ENCODE measurements around the gene TOP3B.

The TOP3B gene

DNA sequence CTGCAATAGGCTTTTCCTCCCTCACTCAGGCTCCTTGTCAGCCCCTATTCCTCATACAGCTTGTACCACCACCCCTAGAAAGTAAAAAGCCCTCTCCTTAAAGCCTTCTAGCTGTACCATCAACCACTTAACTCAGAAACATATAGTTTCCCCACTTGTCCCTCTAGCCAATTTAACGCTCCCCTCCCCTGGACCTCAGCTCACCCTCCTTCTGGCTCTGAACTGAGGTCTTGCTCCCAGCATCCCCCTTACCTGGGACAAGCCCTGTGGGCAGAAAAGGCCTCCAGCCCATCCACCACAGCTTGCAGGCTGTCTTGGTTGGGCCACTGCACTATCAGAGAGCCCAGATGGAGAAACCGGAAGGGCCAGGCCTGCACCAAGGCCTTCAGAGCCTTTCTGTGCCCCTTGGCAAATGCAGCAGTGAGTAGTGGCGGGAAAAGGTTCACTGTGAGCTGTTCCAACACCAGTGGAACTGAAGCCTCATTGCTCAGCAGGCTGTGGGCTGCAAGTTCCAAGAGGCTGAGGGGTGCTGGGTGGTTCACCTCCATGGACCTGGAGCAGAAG is 12.4 kb upstream of the TOP3B start:
- ChIA-PET CTCF (interaction anchor here (1.4 to 1.7 kb wide), 3 partner anchors 10 to 42 kb away, joined by 4 to 8 read pairs (median 4); partner anchors contain the start of gene PPM1F), POLR2A (no interaction called here)
- DNase-seq (ENCODE audit: extremely low spot score) = no peak
- TF ChIP-seq, protein P1, sequence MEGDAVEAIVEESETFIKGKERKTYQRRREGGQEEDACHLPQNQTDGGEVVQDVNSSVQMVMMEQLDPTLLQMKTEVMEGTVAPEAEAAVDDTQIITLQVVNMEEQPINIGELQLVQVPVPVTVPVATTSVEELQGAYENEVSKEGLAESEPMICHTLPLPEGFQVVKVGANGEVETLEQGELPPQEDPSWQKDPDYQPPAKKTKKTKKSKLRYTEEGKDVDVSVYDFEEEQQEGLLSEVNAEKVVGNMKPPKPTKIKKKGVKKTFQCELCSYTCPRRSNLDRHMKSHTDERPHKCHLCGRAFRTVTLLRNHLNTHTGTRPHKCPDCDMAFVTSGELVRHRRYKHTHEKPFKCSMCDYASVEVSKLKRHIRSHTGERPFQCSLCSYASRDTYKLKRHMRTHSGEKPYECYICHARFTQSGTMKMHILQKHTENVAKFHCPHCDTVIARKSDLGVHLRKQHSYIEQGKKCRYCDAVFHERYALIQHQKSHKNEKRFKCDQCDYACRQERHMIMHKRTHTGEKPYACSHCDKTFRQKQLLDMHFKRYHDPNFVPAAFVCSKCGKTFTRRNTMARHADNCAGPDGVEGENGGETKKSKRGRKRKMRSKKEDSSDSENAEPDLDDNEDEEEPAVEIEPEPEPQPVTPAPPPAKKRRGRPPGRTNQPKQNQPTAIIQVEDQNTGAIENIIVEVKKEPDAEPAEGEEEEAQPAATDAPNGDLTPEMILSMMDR (IDR thresholded peaks at IDR 0.05; ENCODE audit: control extremely low read depth, extremely low read depth, low read depth, missing control alignments) = no peak

DNA sequence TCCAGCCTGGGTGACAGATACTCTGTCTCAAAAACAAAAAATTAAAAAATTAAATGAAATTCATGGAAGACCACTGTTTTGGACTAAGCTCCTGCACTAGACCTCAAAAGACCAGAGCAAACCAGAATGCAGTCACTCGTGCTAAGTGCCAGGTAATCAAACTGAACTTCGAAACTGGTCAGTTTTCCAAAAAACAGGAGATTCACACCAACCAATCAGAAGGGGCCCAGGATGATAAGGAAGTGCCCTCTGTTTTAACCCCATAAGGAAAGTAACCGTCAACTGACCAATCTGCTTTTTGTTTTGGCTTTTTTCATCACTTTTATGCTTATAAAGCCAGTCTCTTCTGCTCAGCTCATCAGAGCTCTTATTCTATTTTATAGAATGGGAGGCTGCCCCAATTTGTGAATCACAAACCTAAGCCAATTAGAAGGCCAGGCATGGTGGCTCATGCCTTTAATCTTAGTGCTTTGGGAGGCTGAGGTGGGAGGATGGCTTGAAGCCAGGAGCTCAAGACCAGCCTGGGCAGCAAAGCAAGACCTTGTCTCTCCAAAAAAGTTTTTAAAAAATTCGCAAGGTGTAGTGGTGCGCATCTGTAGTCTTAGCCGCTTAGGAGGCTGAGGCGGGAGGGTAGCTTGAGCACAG is 10.1 kb upstream of the TOP3B start:
- TF ChIP-seq, protein P1 (IDR thresholded peaks at IDR 0.05; ENCODE audit: control extremely low read depth, extremely low read depth, low read depth, missing control alignments) = no peak
- ChIA-PET CTCF (interaction anchor here (0.7 to 1.1 kb wide), 3 partner anchors 10 to 119 kb away, joined by 3 read pairs; no protein-coding TSS in a partner anchor), POLR2A (no interaction called here)
- DNase-seq (ENCODE audit: extremely low spot score) = no peak

DNA sequence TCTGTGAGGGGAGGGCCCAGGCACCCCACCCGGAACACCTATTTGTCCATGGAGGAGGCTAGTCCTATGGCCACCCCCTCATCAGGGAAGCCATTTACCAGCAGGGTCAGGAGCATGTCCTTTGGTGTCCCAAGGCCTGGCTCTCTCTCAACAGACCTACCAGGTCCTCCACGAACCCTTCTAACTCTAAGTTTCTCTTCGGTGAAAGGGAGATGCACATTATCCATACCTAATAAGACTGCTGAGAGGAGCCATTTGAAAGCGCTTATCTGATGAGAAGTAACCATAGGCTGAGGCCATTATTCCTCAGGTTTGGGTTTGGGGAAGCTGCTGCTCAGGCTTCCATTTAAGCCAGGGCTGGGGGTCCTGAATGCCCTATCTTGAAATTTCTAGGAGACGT is 9.2 kb upstream of the TOP3B start:
- TF ChIP-seq, protein P1 (IDR thresholded peaks at IDR 0.05; ENCODE audit: control extremely low read depth, extremely low read depth, low read depth, missing control alignments) = no peak
- CTCF ChIA-PET = interaction anchor here (1.1 to 1.5 kb wide), 2 partner anchors 10 to 32 kb away, joined by 3 read pairs; no protein-coding TSS in a partner anchor
- DNase-seq (ENCODE audit: extremely low spot score) = peak; percentile 6
- POLR2A ChIA-PET = no interaction called here

DNA sequence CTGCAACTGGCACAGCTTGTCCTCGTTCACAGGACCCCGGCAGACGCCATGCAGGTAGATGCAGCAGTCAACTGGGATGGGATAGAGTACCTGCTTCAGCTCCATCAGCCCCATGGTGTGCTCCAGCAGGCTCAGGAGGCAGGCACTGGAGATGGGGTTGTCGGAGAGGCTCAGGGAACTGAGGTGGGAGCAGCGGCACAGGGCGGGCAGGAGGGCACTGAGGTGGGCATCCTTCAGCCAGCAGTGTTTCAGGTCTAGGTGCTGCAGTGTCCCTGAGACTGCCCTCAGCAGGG is 8.7 kb upstream of the TOP3B start:
- ChIA-PET CTCF (interaction anchor here (0.7 to 1.5 kb wide), 2 partner anchors 11 to 19 kb away, joined by 3 to 4 read pairs; no protein-coding TSS in a partner anchor), POLR2A (no interaction called here)
- TF ChIP-seq, protein P1 (IDR thresholded peaks at IDR 0.05; ENCODE audit: control extremely low read depth, extremely low read depth, low read depth, missing control alignments) = no peak
- no peak for DNase-seq (ENCODE audit: extremely low spot score)

DNA sequence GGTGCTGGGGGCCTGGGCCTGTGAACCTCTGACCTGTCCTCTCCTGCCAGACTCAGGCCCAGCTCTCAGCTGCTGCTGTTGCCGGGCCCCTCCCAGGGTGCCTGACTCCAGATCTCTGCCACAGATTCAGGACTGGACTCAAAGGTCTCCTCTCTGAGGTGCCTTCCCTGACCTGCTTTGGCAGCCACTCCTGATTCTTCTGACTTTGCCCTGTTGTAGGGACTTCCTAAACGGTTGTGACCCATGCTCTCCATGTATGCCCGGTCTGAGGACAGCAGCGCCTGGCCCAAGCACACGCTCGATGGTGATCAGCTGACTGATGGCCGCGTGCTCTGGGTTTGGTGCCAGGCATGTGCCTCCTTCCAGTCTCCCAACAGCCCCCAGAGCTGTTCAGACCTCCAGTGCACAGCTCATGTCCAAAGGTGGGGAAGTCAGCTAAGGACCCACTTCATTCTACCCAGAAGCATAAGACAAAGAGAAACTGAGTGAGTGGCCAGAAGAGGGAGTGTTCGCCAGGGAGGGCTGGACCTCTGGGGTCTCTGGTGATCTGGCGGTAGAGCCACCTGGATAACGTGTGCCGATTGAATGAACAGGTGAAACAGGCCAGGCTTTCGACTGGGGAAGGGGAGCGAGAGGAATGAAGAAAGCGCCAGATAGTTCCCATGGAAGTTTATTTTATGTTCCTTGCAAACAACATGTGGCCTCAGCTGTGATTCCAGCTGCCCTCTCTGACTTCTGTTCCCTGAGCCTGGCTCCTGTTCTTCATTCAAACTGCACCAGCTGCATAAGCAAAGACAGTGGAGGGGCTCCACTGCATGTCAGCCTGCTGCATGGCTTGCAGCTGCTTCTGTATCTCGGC is 8.1 kb upstream of the TOP3B start:
- CTCF ChIA-PET = interaction anchor here (0.7 to 1.5 kb wide), 2 partner anchors 11 to 18 kb away, joined by 3 to 4 read pairs; no protein-coding TSS in a partner anchor
- no peak for DNase-seq (ENCODE audit: extremely low spot score)
- POLR2A ChIA-PET = no interaction called here
- TF ChIP-seq, protein P1 (IDR thresholded peaks at IDR 0.05; ENCODE audit: control extremely low read depth, extremely low read depth, low read depth, missing control alignments) = no peak

DNA sequence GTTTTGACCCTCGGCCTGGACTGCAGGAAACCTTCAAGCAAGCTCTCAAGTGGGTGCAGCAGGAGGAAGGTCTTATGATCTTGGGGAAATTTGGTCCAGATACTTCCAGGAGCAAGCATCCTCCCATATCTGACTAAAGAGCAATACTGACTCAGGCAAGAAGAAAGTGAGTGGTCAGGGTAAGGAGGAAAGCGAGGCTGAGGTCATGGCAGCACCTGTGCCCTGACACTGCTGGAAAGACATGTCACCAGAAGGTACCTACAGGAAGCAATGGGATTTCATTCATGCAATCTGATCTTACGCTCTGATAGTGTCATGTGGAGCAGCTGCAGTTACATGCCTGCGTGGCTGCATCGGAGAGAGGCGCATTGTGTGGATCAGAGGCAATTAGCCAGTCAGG is 6.5 kb upstream of the TOP3B start:
- CTCF ChIA-PET = interaction anchor here (1.9 kb wide), 1 partner anchor 16 kb away, joined by 4 read pairs; no protein-coding TSS in a partner anchor
- TF ChIP-seq, protein P1 (IDR thresholded peaks at IDR 0.05; ENCODE audit: control extremely low read depth, extremely low read depth, low read depth, missing control alignments) = no peak
- POLR2A ChIA-PET = no interaction called here
- DNase-seq (ENCODE audit: extremely low spot score) = no peak

All from GM10248 (cell line).